Skin epidermis (tissue), 12 donors: ENCODE data around the gene FGR.
"Not testable (repeated sequence)": the region's sequence is repeated elsewhere in the genome, so short reads cannot be mapped to it uniquely, and the experiment has no call there.

Source experiments
- H3K27ac ChIP-seq, 21 experiments: fragments of 200-600 bp; sonication (generic) in 11 of 21; one replicate each; pipeline ENCODE4 v1.5.0; 2020; ENCODE audit warnings: mild to moderate bottlenecking in 3 of 21, inconsistent platforms in 2 of 21, moderate library complexity in 2 of 21
- H3K4me3 ChIP-seq, 7 experiments: fragments of 200-600 bp; sonication (generic) in 2 of 7; one replicate each; pipeline ENCODE4 v1.5.0; 2020; ENCODE audit warnings: inconsistent platforms in 2 of 7, mild to moderate bottlenecking in 2 of 7, moderate library complexity in 1 of 7

FGR gene

GRCh38 chr1:27621051-27621920 is 13.7 kb downstream of the FGR start:
- Histone ChIP-seq H3K27ac (peak overlapping the region in 1 of 21 experiments; percentile 15), H3K4me3 (no peak overlapping the region)

DNA sequence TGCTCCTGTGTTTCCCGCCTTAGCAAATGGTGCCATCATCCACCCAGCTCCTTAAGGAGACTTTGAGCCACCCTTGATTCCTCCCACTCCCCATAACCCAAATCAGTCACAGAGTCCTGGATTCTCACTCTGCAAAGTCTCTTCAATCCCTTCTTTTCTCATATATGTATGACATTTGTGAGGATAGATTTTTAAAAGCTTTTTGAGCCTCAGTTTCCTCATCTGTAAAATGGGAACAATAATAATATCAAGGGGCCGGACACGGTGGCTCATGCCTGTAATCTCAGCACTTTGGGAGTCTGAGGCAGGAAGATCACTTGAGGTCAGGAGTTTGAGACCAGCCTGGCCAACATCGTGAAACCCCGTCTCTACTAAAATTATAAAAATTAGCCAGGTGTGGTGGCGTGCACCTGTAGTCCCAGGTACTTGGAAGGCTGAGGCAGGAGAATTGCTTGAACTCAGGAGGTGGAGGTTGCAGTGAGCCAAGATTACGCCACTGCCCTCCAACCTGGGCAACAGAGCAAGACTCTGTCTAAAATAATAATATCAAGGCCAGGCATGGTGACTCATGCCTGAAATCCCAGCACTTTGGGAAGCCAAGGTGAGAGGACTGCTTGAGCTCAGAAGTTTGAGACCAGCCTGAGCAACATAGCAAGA is 15.1 kb downstream of the FGR start:
- not testable (repeated sequence) for H3K27ac ChIP-seq

GRCh38 chr1:27618341-27619082 is 16.5 kb downstream of the FGR start:
- H3K27ac ChIP-seq = peak overlapping the region in 10 of 21 experiments; percentile 1 to 84 (median 69)
- no peak overlapping the region for H3K4me3 ChIP-seq

More for the DNA sequence above, 15.1 kb downstream of the FGR start:
- not testable (repeated sequence) for H3K4me3 ChIP-seq

DNA sequence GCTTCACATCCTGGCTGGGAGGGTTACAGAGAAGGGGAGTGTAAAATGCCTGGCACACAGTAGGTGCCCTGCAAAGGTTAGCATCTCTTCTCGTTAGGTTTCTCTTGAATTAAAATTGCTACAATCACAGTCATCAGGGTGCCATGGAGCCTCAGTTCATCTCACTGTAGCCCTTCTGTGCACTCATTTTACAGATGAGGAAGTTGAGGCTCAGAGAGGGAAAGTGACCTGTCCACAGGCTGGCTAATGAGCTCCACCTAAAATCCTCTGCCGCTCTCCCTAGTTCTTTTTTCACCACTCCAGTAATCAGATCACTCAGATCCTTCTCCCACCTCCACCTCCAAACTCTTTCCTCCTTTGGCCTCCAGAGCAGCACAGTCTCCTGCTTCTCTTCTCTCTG is 17.6 kb downstream of the FGR start:
- Histone ChIP-seq H3K27ac (peak overlapping the region in 11 of 21 experiments; percentile 29 to 84 (median 63)), H3K4me3 (no peak overlapping the region)

GRCh38 chr1:27616441-27616840 is 18.5 kb downstream of the FGR start:
- Histone ChIP-seq H3K27ac (peak overlapping the region in 5 of 21 experiments; percentile 37 to 84 (median 77)), H3K4me3 (no peak overlapping the region)

DNA sequence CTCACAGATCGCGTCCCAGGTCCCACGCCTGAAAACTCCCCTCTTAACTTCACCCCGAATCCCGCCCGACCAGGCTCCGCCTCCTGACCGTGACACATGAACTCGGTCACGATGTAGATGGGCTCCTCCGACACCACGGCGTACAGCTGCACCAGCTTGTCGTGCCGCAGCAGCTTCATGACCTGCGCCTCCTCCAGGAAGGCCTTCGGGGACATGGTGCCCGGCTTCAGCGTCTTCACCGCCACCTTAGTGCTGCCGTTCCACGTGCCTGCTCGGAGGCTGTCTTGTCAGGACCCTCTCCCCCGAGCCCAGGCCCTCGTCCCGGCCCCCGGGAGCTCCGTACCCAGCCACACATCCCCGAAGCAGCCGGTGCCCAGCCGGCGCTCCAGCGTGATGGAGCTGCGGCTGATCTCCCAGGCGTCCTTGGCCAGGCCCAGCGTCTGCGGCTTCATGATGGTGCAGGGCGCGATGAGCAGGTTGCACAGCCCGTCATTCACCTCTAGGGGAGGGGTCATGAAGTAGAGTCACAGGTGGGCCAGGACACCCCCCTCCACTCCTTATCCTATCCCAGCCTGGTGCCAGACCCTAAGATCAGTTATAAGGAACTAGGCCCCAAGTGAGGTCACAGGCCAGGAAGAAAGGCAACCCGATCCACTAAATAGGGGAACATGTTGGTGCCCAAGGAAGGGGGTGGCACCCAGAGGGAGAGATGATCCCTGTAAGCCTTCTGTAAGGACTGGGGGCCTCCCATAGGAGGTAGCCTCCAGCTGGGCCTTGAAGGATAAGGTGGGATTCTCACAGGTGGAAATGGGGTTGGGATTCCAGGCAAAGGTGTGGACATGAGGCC is 19.4 kb downstream of the FGR start:
- H3K27ac ChIP-seq = peak overlapping the region in 2 of 21 experiments; percentile 83 to 84

DNA sequence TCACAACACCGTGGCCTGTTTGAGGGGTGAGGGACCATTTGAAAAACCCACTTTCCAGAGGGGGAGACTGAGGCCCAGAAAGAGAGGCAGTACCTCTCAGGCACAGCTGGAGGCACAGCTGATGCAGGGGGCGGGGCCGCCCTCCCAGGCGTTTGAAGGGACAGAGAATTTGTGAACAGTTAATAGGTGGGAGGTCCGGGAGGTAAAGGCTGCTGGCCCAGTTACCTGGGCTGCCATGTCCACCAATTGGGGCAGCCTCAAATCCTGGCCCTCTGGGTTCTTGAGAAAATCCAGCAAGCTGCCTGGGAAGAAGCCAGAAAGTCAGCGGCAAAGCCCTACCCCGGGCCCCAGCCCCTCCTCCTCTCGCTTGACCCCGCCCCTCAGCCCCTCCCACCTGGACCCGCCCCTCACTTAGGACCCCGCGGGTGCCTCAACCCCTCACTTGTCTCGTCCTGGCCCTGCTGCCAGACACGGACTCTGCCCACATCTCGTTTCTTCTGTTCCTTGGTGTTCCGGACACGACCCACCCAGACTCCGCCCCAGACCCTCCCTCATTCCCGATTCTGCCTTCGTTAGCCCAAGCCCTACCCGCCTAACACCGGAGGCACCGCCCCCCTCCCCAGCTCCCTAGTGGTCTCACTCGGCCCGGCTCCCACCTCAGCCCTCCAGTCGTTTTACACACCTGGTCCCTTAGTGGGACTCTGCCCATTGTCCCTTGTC is 20.2 kb downstream of the FGR start:
- H3K27ac ChIP-seq = no peak overlapping the region
- no peak overlapping the region for H3K4me3 ChIP-seq

More for the DNA sequence above, 19.4 kb downstream of the FGR start:
- H3K4me3 ChIP-seq = no peak overlapping the region

GRCh38 chr1:27614043-27614624 is 20.9 kb downstream of the FGR start:
- no peak overlapping the region for H3K4me3 ChIP-seq
- no peak overlapping the region for H3K27ac ChIP-seq

DNA sequence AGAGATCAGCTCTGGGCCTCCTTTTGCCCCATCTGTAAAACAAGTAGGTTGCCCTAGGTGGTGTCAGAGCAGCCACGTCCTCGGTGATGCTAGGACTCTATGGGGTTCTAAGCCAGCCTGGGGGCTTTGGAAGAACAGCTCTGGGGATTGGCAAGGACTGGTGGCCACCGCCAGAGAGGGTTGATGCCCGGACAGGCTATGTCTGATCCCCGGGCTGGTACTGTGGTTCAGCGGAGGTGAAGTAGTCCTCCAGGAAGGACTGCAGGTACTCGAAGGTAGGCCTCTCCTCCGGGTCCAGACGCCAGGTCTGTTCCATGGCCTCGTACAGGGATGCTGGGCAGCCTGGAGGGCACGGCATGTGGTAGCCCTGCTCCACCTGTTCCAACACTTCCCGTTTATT is 22.3 kb downstream of the FGR start:
- H3K4me3 ChIP-seq = no peak overlapping the region
- H3K27ac ChIP-seq = no peak overlapping the region

- H3K27ac ChIP-seq = no peak overlapping the region
- no peak overlapping the region for H3K4me3 ChIP-seq
Measured at GRCh38 chr1:27611450-27611849, 23.5 kb downstream of the FGR start.

- peak overlapping the region in 5 of 21 experiments; percentile 1 to 65 (median 20) for H3K27ac ChIP-seq
- no peak overlapping the region for H3K4me3 ChIP-seq
Measured at GRCh38 chr1:27609618-27610240, 25.3 kb downstream of the FGR start.

GRCh38 chr1:27609210-27609555 is 25.8 kb downstream of the FGR start:
- Histone ChIP-seq H3K27ac (peak overlapping the region in 3 of 21 experiments; percentile 20 to 65 (median 54)), H3K4me3 (no peak overlapping the region)

DNA sequence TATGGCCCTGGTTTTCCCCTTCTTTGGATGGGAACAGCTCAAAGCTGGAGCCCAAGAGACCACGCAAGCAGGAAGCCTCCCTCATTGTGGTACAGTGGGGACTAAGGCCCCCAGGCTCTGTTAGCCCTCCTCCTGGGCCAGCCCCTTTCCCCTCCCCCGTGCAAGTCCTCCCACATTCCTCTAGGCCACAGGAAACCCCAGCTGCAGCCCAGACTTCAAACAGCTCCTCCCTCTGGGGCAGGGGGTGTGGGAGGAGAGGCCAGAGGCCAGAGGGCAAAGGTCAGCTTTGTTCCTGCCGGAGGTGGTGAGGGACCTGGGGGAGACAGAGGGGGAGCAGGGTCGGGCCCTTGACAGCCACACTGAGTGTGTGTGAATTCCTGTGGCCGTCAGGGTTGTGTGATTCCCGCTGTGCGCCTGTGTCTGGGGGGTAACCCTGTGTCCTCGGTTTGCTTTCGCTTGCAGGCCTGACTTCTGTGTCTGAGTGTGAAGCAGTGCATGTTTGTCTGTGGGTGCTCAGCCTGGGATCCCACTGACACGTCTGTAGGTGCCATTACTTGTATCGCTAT is 27.7 kb downstream of the FGR start:
- H3K4me3 ChIP-seq = no peak overlapping the region
- H3K27ac ChIP-seq = peak overlapping the region in 2 of 21 experiments; percentile 4 to 17

DNA sequence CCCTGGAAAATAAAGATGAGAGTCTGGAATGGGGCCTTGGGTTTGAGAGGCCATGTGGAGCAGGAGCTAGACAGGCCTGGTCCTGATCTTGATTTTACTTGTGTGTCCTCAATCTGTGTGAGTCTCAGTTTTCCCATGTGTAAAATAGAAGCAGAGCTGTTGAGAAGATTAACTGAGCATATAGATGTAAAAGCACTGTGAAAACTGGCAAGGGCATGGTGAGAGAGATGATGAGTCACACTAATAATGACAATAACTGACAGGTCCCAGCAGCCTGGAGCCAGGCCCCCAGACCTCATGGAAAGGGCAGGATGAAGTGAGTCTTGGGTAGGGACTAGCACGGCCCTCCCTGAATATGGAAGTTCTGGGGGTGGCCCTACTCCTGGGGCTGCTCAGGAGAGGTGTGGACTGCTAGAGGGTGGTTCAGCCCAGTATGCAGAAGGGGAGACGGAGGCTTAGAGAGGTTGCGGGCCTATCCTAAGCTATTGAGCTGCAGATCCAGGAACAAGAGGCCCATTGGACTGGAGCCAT is 28.2 kb downstream of the FGR start:
- Histone ChIP-seq H3K4me3 (no peak overlapping the region), H3K27ac (peak overlapping the region in 3 of 21 experiments; percentile 1 to 17 (median 4))

DNA sequence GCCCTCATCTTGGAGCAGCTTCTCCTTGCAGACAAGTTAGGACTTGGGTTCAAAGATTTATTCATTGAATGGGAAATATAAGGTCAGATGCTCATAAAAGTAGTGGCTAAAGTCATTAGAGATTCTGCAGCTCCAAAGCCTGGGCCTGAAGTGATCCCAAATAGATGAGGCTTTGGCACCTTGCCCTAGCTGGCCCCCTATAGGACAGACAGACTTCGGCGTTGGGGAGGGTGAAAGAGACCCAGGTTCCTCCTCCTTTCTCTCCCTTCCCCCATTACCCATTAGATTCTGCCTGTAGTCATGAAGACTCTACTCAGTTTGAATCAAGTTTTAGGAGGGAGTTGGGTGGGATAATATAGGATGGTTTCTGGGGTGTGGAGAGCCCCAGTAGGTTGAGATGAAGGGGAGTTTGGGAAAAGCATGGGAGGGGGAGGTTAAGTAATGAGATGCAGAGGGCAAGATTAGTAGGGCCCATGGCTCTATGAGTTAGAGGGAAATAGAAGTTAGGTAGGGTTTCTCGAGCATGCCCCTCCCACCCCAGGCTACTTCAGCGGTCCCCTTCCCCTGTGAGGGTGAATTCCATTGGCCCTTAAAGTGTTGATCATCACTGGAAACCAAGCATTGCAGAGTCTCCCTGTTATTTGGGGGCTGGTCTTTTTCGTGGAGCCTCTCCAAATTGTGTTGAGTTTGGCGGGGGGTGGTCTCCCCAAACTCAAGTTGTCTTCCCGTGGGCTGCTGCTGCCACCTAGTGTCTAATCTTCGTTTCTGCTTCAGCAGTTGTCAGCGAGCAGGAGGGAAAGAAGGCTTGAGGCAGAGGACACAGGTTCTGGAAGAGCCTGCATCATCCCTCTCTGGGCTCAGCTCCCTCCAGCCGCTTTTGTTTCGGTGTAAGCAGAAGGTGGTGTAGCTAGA is 28.9 kb downstream of the FGR start:
- peak overlapping the region in 2 of 21 experiments; percentile 4 to 7 for H3K27ac ChIP-seq
- H3K4me3 ChIP-seq = no peak overlapping the region

DNA sequence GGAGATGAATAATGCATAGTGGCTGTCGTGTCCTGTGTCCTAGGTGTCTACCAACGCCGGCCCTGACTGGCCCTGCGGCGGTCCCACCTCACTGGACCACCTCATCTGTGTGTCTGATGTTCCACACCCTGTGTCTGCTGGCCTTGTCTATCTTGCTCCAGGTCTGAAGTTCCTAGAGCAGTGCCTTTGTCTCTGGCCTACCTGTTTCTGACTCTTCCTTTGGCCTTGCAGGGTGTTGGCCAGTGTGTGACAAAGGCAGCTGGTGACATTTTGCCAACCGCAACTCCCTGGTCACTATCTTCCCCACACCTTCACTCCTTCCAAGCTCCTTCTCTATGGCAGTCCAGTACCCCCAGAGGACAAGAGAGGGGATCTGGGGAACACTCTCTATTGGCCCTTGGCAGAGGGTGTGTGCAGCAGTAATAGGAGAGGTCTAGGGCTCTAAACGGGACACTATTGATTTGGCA is 29.7 kb downstream of the FGR start:
- no peak overlapping the region for H3K27ac ChIP-seq
- no peak overlapping the region for H3K4me3 ChIP-seq
